ENCODE results near the gene EPN1. TPM values are rescaled to one million over a fixed set of nuclear protein-coding genes. Genes with fewer than 3 reads are reported as not detected.
A peak's percentile ranks its signal among the peaks of the same experiment; 100 is the strongest.

EPN1 gene
- total and polyA plus RNA-seq, 8 donors, result 17.8 to 363 (median 183) TPM

DNA sequence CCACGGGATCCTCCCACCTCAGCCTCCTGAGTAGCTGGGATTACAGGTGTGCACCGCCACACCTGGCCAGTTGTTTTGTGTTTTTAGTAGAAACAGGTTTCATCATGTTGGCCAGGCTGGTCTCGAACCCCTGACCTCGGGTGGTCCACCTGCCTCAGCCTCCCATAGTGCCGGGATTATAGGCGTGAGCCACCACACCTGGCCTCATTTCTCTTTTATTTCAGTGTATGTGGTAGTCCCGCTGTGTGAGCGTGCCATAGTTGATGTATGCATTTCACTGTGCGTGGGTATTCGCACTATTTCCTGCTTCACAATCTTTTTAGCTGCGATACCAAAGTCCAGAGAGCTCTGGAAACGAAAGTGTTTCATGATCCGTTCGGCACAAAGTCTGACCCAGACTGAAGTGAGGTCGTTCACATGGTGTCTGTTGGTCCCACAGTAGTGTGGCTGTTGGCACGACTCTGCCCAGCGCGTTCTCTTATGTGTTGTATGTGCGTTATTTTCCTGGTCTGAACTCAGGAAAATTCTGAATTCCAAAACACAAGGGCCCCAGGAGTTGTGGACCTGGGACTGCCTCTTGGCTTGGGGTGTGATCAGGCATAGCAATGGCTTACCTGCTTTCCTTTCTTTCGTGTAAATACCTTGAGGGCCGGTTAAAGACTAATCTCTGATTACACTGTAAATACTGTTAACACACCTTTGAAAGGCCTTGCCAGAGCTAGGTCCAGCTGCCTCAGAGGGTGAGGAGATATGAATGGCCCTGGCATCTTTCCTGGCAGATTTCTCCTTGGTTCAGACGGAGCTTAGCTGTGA lies 8.6 kb downstream of the EPN1 start:
- WGBS, 5 donors, result 31 to 71% (median 46%) methylated on average over 22 of the region's 22 CpGs
- H3K4me1 ChIP-seq, result peaks cover 72 to 99% (median 93%) of the 10 kb centered on the region in 4 donors

DNA sequence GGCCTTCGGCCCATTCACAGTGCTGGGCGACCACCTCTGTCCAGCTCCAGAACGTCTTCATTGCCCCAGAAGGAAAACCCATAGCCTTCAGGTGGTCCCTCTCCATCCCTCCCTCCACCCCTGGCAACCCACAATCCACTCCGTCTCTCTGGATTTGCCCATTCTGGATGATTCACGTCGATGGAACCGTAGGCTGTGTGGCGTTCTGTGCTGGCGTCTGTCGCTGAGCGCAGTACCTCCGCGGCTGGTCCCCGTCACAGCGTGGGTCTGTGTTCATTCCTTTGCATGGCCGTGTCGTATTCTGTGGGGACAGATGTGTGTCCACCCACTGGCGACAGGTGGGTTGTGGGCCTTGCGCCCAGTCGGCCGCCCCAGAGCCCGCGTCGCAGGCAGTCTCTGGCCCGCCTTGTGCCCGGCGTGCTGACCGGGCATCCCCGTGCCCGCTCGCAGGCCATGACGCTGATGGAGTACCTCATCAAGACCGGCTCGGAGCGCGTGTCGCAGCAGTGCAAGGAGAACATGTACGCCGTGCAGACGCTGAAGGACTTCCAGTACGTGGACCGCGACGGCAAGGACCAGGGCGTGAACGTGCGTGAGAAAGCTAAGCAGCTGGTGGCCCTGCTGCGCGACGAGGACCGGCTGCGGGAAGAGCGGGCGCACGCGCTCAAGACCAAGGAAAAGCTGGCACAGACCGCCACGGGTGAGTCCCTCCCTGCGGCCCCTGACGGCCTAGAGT lies 10.1 kb downstream of the EPN1 start:
- Histone ChIP-seq H3K27me3 (no peaks in the 10 kb centered on the region), H3K9me3 (no peaks in the 10 kb centered on the region), H3K4me3 (no peak overlapping the region), H3K27ac (peak overlapping the region in 4 of 5 donors; percentile 71 to 94 (median 86)), H3K4me1 (peaks cover 60 to 90% (median 87%) of the 10 kb centered on the region in 4 donors), H3K36me3 (peaks cover 57 to 99% (median 98%) of the 10 kb centered on the region in 4 donors)
- intact Hi-C loops (cut with DNase I; ENCODE audit: low total_unique reads), result no loop called here
- TF ChIP-seq POLR2A (IDR thresholded peaks at IDR 0.05), result no peak
- no peak for TF ChIP-seq EP300 (IDR thresholded peaks at IDR 0.05)
- DNase-seq, result no peak
- 90 to 96% (median 93%) methylated on average over 58 to 60 of the region's 60 CpGs for WGBS, 5 donors

More for the DNA sequence above, 8.6 kb downstream of the EPN1 start:
- H3K9me3 ChIP-seq, result no peaks in the 10 kb centered on the region
- intact Hi-C loops (cut with DNase I; ENCODE audit: low total_unique reads), result no loop called here
- no peaks in the 10 kb centered on the region for H3K27me3 ChIP-seq
- no peak overlapping the region for H3K4me3 ChIP-seq
- H3K36me3 ChIP-seq, result peaks cover 56 to 99% (median 98%) of the 10 kb centered on the region in 4 donors
- DNase-seq, result peak; percentile 86 to 88
- peak in 2 of 3 donors; percentile 58 to 65 for TF ChIP-seq POLR2AphosphoS5 (IDR thresholded peaks at IDR 0.05)
- TF ChIP-seq POLR2A (IDR thresholded peaks at IDR 0.05), result no peak
- H3K27ac ChIP-seq, result peak overlapping the region; percentile 71 to 94 (median 85)

DNA sequence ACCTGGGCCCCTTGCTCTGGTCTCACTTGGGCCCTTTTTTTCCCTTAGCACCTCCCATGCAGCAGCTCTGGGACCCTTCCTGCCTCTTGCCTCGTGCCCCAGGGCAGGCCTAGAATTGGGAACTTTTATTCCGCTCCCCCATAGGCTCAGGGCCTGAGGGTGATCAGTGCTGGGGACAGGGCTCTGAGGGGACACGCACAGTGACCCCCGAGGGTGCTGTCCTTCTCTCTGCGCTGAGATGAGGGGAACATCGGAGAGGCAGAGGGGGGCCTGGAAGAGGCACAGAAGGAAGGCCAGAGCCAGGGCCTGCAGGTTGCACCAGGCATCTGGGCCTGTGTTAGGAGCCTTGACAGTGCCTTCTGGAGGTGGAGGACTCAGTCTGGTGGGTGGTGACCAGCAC lies 10.8 kb downstream of the EPN1 start:
- intact Hi-C loops (cut with DNase I; ENCODE audit: low total_unique reads), result no loop called here
- TF ChIP-seq POLR2A (IDR thresholded peaks at IDR 0.05) (no peak), POLR2AphosphoS5 (IDR thresholded peaks at IDR 0.05) (no peak), EP300 (IDR thresholded peaks at IDR 0.05) (no peak)
- TF ChIP-seq, protein P1, sequence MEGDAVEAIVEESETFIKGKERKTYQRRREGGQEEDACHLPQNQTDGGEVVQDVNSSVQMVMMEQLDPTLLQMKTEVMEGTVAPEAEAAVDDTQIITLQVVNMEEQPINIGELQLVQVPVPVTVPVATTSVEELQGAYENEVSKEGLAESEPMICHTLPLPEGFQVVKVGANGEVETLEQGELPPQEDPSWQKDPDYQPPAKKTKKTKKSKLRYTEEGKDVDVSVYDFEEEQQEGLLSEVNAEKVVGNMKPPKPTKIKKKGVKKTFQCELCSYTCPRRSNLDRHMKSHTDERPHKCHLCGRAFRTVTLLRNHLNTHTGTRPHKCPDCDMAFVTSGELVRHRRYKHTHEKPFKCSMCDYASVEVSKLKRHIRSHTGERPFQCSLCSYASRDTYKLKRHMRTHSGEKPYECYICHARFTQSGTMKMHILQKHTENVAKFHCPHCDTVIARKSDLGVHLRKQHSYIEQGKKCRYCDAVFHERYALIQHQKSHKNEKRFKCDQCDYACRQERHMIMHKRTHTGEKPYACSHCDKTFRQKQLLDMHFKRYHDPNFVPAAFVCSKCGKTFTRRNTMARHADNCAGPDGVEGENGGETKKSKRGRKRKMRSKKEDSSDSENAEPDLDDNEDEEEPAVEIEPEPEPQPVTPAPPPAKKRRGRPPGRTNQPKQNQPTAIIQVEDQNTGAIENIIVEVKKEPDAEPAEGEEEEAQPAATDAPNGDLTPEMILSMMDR (IDR thresholded peaks at IDR 0.05), result no peak
- H3K9me3 ChIP-seq, result no peaks in the 10 kb centered on the region
- H3K27me3 ChIP-seq, result no peaks in the 10 kb centered on the region
- H3K27ac ChIP-seq, result peak overlapping the region in 4 of 5 donors; percentile 2 to 94 (median 80)
- peaks cover 54 to 83% (median 81%) of the 10 kb centered on the region in 4 donors for H3K4me1 ChIP-seq
- H3K4me3 ChIP-seq, result no peak overlapping the region
- WGBS, 5 donors, result 85 to 95% (median 90%) methylated on average over 4 to 6 of the region's 6 CpGs
- DNase-seq, result no peak
- H3K36me3 ChIP-seq, result peaks cover 57 to 99% (median 98%) of the 10 kb centered on the region in 4 donors

DNA sequence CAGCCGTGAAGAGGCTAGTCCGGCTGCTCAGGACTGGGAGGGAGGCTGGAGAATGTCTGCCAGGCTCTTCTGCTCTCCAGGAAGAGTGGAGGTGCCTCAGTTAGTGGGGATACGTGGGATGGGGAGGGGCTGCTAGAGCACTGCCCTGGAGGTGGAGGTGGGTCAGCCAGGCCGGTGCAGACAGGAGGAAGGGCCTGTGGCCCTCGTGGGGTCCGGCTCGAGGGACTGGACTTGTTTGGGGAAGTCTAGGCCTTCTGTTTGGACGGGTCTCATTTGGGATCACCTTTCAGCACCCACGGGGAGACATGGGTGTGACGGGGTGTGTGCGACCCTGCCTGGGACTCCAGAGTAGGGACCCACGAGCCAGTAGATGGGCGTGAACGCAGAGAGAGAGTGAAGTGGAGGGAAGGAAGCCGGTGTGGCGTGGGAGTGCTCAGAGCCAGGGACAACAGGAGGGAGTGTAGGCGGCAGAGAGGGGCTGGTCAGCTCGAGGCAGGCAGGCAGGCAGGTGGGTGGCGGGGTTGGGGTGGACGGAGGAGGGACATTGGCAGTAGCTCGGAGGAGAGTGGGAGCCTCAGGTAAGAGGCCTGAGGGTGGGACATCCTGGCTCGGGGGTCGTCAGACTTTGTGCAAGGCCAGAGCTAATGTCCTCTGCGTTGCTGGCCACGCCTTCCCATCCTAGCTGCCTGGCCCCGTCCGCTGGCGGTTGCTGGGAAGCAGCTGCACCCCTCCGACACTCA lies 11.5 kb downstream of the EPN1 start:
- TF ChIP-seq POLR2AphosphoS5 (IDR thresholded peaks at IDR 0.05) (no peak), POLR2A (IDR thresholded peaks at IDR 0.05) (no peak), EP300 (IDR thresholded peaks at IDR 0.05) (no peak)
- TF ChIP-seq, protein P1 (IDR thresholded peaks at IDR 0.05), result no peak
- Histone ChIP-seq H3K4me1 (peaks cover 52 to 80% (median 74%) of the 10 kb centered on the region in 4 donors), H3K36me3 (peaks cover 59 to 99% (median 98%) of the 10 kb centered on the region in 4 donors), H3K27me3 (no peaks in the 10 kb centered on the region), H3K4me3 (no peak overlapping the region), H3K27ac (peak overlapping the region in 4 of 5 donors; percentile 1 to 94 (median 80)), H3K9me3 (no peaks in the 10 kb centered on the region)
- 66 to 77% (median 71%) methylated on average over 29 of the region's 29 CpGs for WGBS, 5 donors
- intact Hi-C loops (cut with DNase I; ENCODE audit: low total_unique reads), result no loop called here
- no peak for DNase-seq

Measured in stomach (tissue), 9 donors.